HepG2 (cell line): Measurements from ENCODE around the gene POLR3E. TPM values are rescaled to one million over a fixed set of nuclear protein-coding genes. Genes with fewer than 3 reads are reported as not detected.
A peak's percentile ranks its signal among the peaks of the same experiment; 100 is the strongest.

Source experiments
- ATAC-seq: fragments of 200-7000 bp; cut with Tn5 transposase; 3 replicates; pipeline ENCODE4 v1.9.1; 2020; ENCODE audit warnings: mild to moderate bottlenecking, moderate library complexity
- BruUV-seq: library from RNA; stranded (reverse); fragments of 400-500 nt; replicated peaks from 2 replicates; lab custom pipeline; 2021; lab: Mats Ljungman, UMichigan
- CTCF ChIA-PET: fragments of 300-600 bp; formaldehyde crosslinking; extraction: SDS; loops from one replicate; lab custom pipeline; 2021; ENCODE audit warnings: low total read pairs, inconsistent platforms, low intra/inter-chr PET ratio; lab: Yijun Ruan, JAX
- POLR2A ChIA-PET: fragments of 350-600 bp; sonication (Branson Sonifier 250); formaldehyde crosslinking; loops from one replicate; lab custom pipeline; 2020; ENCODE audit warnings: antibody characterized with exemption, inconsistent platforms; lab: Yijun Ruan, JAX
- DNase-seq: peaks from one replicate; pipeline ENCODE4 v3.0.0-alpha.2; 2015; ENCODE audit warnings: low spot score
- FAIRE-seq: peaks from 3 replicates; lab custom pipeline; 2011; peaks lifted over from hg19 to GRCh38; lab: Jason Lieb, UNC
- H2AFZ ChIP-seq: one replicate; pipeline ENCODE4 v1.6.1; 2011; ENCODE audit warnings: low read length, inconsistent platforms
- H3K27ac ChIP-seq: fragments of 300-600 bp; 3 replicates; pipeline ENCODE4 v1.8.0; 2011; ENCODE audit warnings: mixed run types, mild to moderate bottlenecking, mixed read lengths, low read length, inconsistent platforms; ENCODE audit not compliant: insufficient read depth; ENCODE audit errors: extremely low read length
- H3K27me3 ChIP-seq, 2 experiments: fragments of 200-600 bp in 1 of 2; 2 replicates in 1 of 2; 3 replicates in 1 of 2; pipeline versions ENCODE4 v1.6.0 to v1.8.0; 2011; ENCODE audit warnings: low read length in 2 of 2, mild to moderate bottlenecking in 2 of 2, moderate library complexity in 2 of 2, inconsistent platforms in 1 of 2; ENCODE audit not compliant: insufficient read depth in 2 of 2, control insufficient read depth in 1 of 2
- H3K36me3 ChIP-seq, 2 experiments: fragments of 200-600 bp in 1 of 2; replicated peaks in 1 of 2; 2 replicates in 1 of 2; 3 replicates in 1 of 2; pipeline versions ENCODE4 v1.5.1 to v1.8.0; 2011; ENCODE audit warnings: low read length in 2 of 2, inconsistent platforms in 1 of 2; ENCODE audit not compliant: insufficient read depth in 2 of 2, control insufficient read depth in 1 of 2
- H3K4me1 ChIP-seq: 2 replicates; pipeline ENCODE4 v1.5.1; 2012; ENCODE audit warnings: low read length, inconsistent platforms; ENCODE audit not compliant: insufficient read depth
- H3K4me2 ChIP-seq: 2 replicates; pipeline ENCODE4 v1.6.0; 2011; ENCODE audit warnings: low read depth, low read length, inconsistent platforms
- H3K4me3 ChIP-seq, 3 experiments: fragments of 200-600 bp in 1 of 3; sonication (generic), shearing (Covaris generic) in 1 of 3; replicated peaks in 1 of 3; 2 replicates each; pipeline ENCODE4 v1.5.1; 2011 to 2016; ENCODE audit warnings: low read length in 3 of 3, inconsistent platforms in 2 of 3, low read depth in 2 of 3, mild to moderate bottlenecking in 2 of 3, control low read depth in 1 of 3, mixed read lengths in 1 of 3; ENCODE audit not compliant: insufficient read depth in 1 of 3
- H3K79me2 ChIP-seq: one replicate; pipeline ENCODE4 v1.6.1; 2011; ENCODE audit warnings: low read length, inconsistent platforms; ENCODE audit not compliant: insufficient read depth
- H3K9ac ChIP-seq: 2 replicates; pipeline ENCODE4 v1.6.0; 2011; ENCODE audit warnings: mild to moderate bottlenecking, low read depth, low read length, inconsistent platforms; ENCODE audit not compliant: insufficient read depth
- H3K9me3 ChIP-seq: 2 replicates; pipeline ENCODE4 v1.5.1; 2012; ENCODE audit warnings: mild to moderate bottlenecking, low read length
- H4K20me1 ChIP-seq: 2 replicates; pipeline ENCODE4 v1.6.0; 2011; ENCODE audit warnings: inconsistent platforms, mild to moderate bottlenecking, low read length, moderate library complexity; ENCODE audit not compliant: insufficient read depth
- AHR ChIP-seq: IDR thresholded peaks from 2 replicates; pipeline ENCODE4 v1.6.1; 2018; ENCODE audit warnings: missing genetic modification reagents, missing compliant biosample characterization
- ASH2L ChIP-seq: fragments of 300-600, 200-600 bp; sonication (generic); IDR thresholded peaks from 2 replicates; pipeline ENCODE4 v1.7.0; 2017; ENCODE audit warnings: low read depth, mild to moderate bottlenecking, moderate library complexity, mixed read lengths, low read length; ENCODE audit not compliant: insufficient read length
- CCAR2 ChIP-seq: fragments of 200-400 bp; formaldehyde crosslinking; optimal IDR thresholded peaks from 2 replicates; pipeline ENCODE3; 2018; ENCODE audit warnings: low read depth, mild to moderate bottlenecking, low read length, moderate library complexity
- DNMT1 ChIP-seq: sonication (generic); formaldehyde crosslinking; IDR thresholded peaks from 2 replicates; pipeline ENCODE4 v1.5.1; 2020; ENCODE audit warnings: mild to moderate bottlenecking, missing genetic modification reagents
- FOXP1 ChIP-seq, 2 experiments: fragments of 450-650 bp in 1 of 2; IDR thresholded peaks; 2 replicates each; pipeline ENCODE4 v1.6.1; 2017 to 2018; ENCODE audit warnings: antibody characterized with exemption in 1 of 2
- MLX ChIP-seq: IDR thresholded peaks from 2 replicates; pipeline ENCODE4 v1.6.1; 2016
- POLR2G ChIP-seq: fragments of 200-400 bp; formaldehyde crosslinking; IDR thresholded peaks from 2 replicates; pipeline ENCODE4 v1.6.1; 2018; ENCODE audit warnings: mild to moderate bottlenecking, low read depth, low read length, moderate library complexity
- PPARG ChIP-seq: conservative IDR thresholded peaks from 2 replicates; pipeline ENCODE4 v1.6.1; 2016; ENCODE audit warnings: missing biosample characterization, missing genetic modification reagents
- RBM22 ChIP-seq: fragments of 200-400 bp; formaldehyde crosslinking; optimal IDR thresholded peaks from 2 replicates; pipeline ENCODE3; 2017; ENCODE audit warnings: mild to moderate bottlenecking, low read length, moderate library complexity
- ZNF577 ChIP-seq: sonication (generic); formaldehyde crosslinking; IDR thresholded peaks from 2 replicates; pipeline ENCODE4 v1.4.0; 2020; ENCODE audit warnings: mild to moderate bottlenecking, low read depth, missing genetic modification reagents, borderline replicate concordance
- WGBS: methylation state at CpG from one replicate; pipeline ENCODE4 v1.1.6; 2017; ENCODE audit warnings: low lambda C conversion rate; 5-methylcytosine and 5-hydroxymethylcytosine counted together
- in situ Hi-C: cut with HindIII; loops from 2 replicates; pipeline ENCODE4 v1.10.0; 2017; ENCODE audit warnings: low pct_unique_long_range_greater_than_20kb; ENCODE audit not compliant: extremely low pct_ligation_motif_present
- intact Hi-C: fragments of 100-400 bp; cut with micrococcal nuclease; formaldehyde crosslinking; loops from one replicate; pipeline ENCODE4 v1.10.0; 2022; ENCODE audit not compliant: unreplicated experiment
- polyA plus RNA-seq, 8 experiments: library from polyadenylated mRNA; depleted of rRNA in 3 of 8; stranded (reverse) in 7 of 8; unstranded in 1 of 8; fragments of >200 nt; fragmentation: Illumina TruSeq in 4 of 8; extraction: Trizol in 4 of 8; gene quantifications; 2 replicates each; pipeline versions ENCODE4 v1.2.1 to v1.2.3, GENCODE V29; 2011 to 2016; ENCODE audit warnings: low read depth in 4 of 8, missing spikeins in 1 of 8, mixed read lengths in 1 of 8; ENCODE audit not compliant: insufficient read depth in 1 of 8
- total RNA-seq, 5 experiments: library from RNA; depleted of rRNA; stranded (reverse); fragments of >200 nt; fragmentation: Illumina TruSeq; extraction: Trizol; gene quantifications; 2 replicates each; pipeline ENCODE4 v1.2.3, GENCODE V29; 2016; ENCODE audit warnings: low read depth in 1 of 5

The POLR3E gene
- total and polyA plus RNA-seq, 2 of the 13 experiments (the other 11 are each of a cell fraction or from before 2014, with no cell fraction given): 135 to 262 TPM

- FAIRE-seq: no peak
Observed at GRCh38 chr16:22359679-22360078, 62.5 kb downstream of the POLR3E start.

GRCh38 chr16:22360963-22361659 is 63.9 kb downstream of the POLR3E start:
- peaks cover 15% of the 10 kb centered on the region for H3K4me1 ChIP-seq
- no peak overlapping the region for H2AFZ ChIP-seq
- WGBS: 95% methylated on average over 8 of the region's 8 CpGs
- BruUV-seq: no TSS peak
- FAIRE-seq (no peak), DNase-seq (no peak)
- no peak overlapping the region for H3K4me2 ChIP-seq
- CTCF ChIA-PET: no interaction called here
- intact Hi-C loops: no loop called here
- H4K20me1 ChIP-seq: peaks cover 30% of the 10 kb centered on the region
- in situ Hi-C loops: no loop called here
- no peaks in the 10 kb centered on the region for H3K9me3 ChIP-seq
- no peak for TF ChIP-seq CCAR2
- no peak for TF ChIP-seq ASH2L
- no peak for TF ChIP-seq ZNF577 (CRISPR knock-in tag)
- no peak for TF ChIP-seq DNMT1 (CRISPR knock-in tag)
- TF ChIP-seq FOXP1 (IDR thresholded peaks at IDR 0.05): no peak
- TF ChIP-seq FOXP1 (CRISPR knock-in tag; IDR thresholded peaks at IDR 0.05): no peak
- TF ChIP-seq POLR2G: no peak
- peak; percentile 42 for TF ChIP-seq RBM22
- TF ChIP-seq, all 625 proteins: peak for 1
- peaks cover 32 to 77% of the 10 kb centered on the region in 2 experiments for H3K36me3 ChIP-seq
- no peak overlapping the region for H3K9ac ChIP-seq
- no peak overlapping the region for H3K27ac ChIP-seq
- no peaks in the 10 kb centered on the region for H3K27me3 ChIP-seq
- H3K4me3 ChIP-seq: no peak overlapping the region
- no peak; the same call in 2 of the 3 replicates for ATAC-seq
- peaks cover 77% of the 10 kb centered on the region for H3K79me2 ChIP-seq
- POLR2A ChIA-PET: interaction anchor here (0.8 to 1.8 kb wide), 2 partner anchors 12 to 14 kb away, joined by 3 to 5 read pairs; partner anchors contain the start of gene CDR2

More at GRCh38 chr16:22359679-22360078, 62.5 kb downstream of the POLR3E start:
- Histone ChIP-seq H3K27ac (no peak overlapping the region), H3K4me2 (no peak overlapping the region), H2AFZ (no peak overlapping the region), H3K27me3 (no peaks in the 10 kb centered on the region), H3K9me3 (no peaks in the 10 kb centered on the region), H3K36me3 (peaks cover 34 to 73% of the 10 kb centered on the region in 2 experiments), H3K9ac (no peak overlapping the region), H3K4me1 (peaks cover 24% of the 10 kb centered on the region), H4K20me1 (peaks cover 27% of the 10 kb centered on the region), H3K4me3 (no peak overlapping the region), H3K79me2 (peaks cover 76% of the 10 kb centered on the region)
- POLR2A ChIA-PET: interaction anchor here (1.0 to 2.4 kb wide), 2 partner anchors 12 to 15 kb away, joined by 4 to 6 read pairs; partner anchors contain the start of gene CDR2
- in situ Hi-C loops (no loop called here), intact Hi-C loops (no loop called here)
- CTCF ChIA-PET: no interaction called here
- ATAC-seq (no peak), DNase-seq (no peak)
- 0 out of 2 replicates have a peak, but pooled peaks have one; percentile 15 for TF ChIP-seq PPARG (CRISPR knock-in tag)
- TF ChIP-seq AHR (CRISPR knock-in tag): no peak
- TF ChIP-seq MLX (CRISPR knock-in tag): 0 out of 2 replicates have a peak, but pooled peaks have one; percentile 30
- no TSS peak for BruUV-seq
